Measurements from ENCODE around the gene FSD1.

DNA sequence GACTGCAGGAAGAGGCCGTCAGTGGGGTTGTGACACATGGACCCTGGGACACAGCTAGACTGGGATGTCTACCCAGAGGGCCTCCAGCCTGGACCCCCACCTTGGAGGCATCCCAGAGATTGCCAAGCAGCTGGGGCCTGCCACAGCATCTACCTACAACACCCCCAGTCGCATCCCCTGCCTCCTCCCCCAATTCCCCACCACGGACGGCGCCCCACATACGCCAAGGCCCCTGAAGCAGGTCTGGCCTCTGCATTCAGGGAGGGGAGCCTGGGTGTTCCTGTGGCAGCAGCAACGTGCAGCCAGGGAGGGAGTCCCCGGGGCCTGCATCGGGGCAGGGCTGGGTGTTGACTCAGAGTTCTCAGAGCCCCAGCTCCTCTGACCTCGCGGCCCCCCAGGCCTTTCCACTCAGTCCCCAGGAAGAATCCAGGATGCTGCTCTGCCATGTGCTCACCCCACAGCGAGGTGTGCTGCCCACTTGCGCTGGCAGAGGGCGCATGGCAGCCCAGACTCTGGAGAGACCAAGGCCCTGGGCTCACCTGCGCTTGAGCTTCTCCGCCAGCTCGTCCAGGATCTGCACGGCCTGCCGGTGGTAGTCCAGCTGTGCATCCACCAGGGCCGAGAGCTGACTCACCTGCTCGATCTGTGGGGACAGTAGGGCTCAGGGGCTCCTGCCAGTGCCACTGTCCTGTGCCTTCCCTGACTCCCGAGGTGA is 58.6 kb downstream of the FSD1 start:
- TF ChIP-seq, protein P1, sequence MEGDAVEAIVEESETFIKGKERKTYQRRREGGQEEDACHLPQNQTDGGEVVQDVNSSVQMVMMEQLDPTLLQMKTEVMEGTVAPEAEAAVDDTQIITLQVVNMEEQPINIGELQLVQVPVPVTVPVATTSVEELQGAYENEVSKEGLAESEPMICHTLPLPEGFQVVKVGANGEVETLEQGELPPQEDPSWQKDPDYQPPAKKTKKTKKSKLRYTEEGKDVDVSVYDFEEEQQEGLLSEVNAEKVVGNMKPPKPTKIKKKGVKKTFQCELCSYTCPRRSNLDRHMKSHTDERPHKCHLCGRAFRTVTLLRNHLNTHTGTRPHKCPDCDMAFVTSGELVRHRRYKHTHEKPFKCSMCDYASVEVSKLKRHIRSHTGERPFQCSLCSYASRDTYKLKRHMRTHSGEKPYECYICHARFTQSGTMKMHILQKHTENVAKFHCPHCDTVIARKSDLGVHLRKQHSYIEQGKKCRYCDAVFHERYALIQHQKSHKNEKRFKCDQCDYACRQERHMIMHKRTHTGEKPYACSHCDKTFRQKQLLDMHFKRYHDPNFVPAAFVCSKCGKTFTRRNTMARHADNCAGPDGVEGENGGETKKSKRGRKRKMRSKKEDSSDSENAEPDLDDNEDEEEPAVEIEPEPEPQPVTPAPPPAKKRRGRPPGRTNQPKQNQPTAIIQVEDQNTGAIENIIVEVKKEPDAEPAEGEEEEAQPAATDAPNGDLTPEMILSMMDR (IDR thresholded peaks at IDR 0.05 in 4 of 5, conservative IDR thresholded peaks at IDR 0.05 in 1 of 5), result no peak
- TF ChIP-seq POLR2A (IDR thresholded peaks at IDR 0.05), result no peak
